HepG2 (cell line): Measurements from ENCODE around the gene TPGS1. TPM values are rescaled to one million over a fixed set of nuclear protein-coding genes. Genes with fewer than 3 reads are reported as not detected.

Source experiments
- EED ChIP-seq: sonication (generic); formaldehyde crosslinking; IDR thresholded peaks from 2 replicates; pipeline ENCODE4 v1.5.0; 2020; ENCODE audit warnings: mild to moderate bottlenecking, missing genetic modification reagents
- GABPA ChIP-seq, 2 experiments: IDR thresholded peaks; 2 replicates each; pipeline ENCODE4 v1.6.1; 2011 to 2016; ENCODE audit warnings: low read depth in 2 of 2, low read length in 1 of 2, missing biosample characterization in 1 of 2, missing genetic modification characterization in 1 of 2
- HDAC6 ChIP-seq: fragments of 200-600 bp; sonication (generic); IDR thresholded peaks from 2 replicates; pipeline ENCODE4 v1.7.0; 2017; ENCODE audit warnings: mild to moderate bottlenecking, antibody characterized with exemption, low read length, low read depth
- HOXD1 ChIP-seq: sonication (generic); formaldehyde crosslinking; IDR thresholded peaks from 2 replicates; pipeline ENCODE4 v1.5.0; 2020; ENCODE audit warnings: missing genetic modification reagents
- KLF9 ChIP-seq: IDR thresholded peaks from 2 replicates; pipeline ENCODE4 v1.6.1; 2016; ENCODE audit warnings: low read depth
- POLR2G ChIP-seq: fragments of 200-400 bp; formaldehyde crosslinking; IDR thresholded peaks from 2 replicates; pipeline ENCODE4 v1.6.1; 2018; ENCODE audit warnings: mild to moderate bottlenecking, low read depth, low read length, moderate library complexity
- RORA ChIP-seq: sonication (generic); formaldehyde crosslinking; IDR thresholded peaks from 2 replicates; pipeline ENCODE4 v1.5.0; 2020; ENCODE audit warnings: mild to moderate bottlenecking, missing genetic modification reagents, moderate library complexity
- TBP ChIP-seq: sonication (generic); formaldehyde crosslinking; IDR thresholded peaks from 2 replicates; pipeline ENCODE4 v1.5.0; 2020; ENCODE audit warnings: missing genetic modification reagents
- ZBTB21 ChIP-seq: sonication (generic); formaldehyde crosslinking; IDR thresholded peaks from 2 replicates; pipeline ENCODE4 v1.4.0; 2020; ENCODE audit warnings: missing genetic modification reagents
- ZFP36 ChIP-seq: fragments of 150-350 bp; IDR thresholded peaks from 2 replicates; pipeline ENCODE4 v1.6.1; 2018; ENCODE audit warnings: borderline replicate concordance, low read length, low read depth; ENCODE audit not compliant: partially characterized antibody
- ZKSCAN5 ChIP-seq: sonication (generic); formaldehyde crosslinking; IDR thresholded peaks from 2 replicates; pipeline ENCODE4 v1.5.1; 2020; ENCODE audit warnings: mild to moderate bottlenecking, missing genetic modification reagents
- ZNF124 ChIP-seq: sonication (generic); formaldehyde crosslinking; IDR thresholded peaks from 2 replicates; pipeline ENCODE4 v1.4.0; 2020; ENCODE audit warnings: missing genetic modification reagents
- ZNF326 ChIP-seq: sonication (generic); formaldehyde crosslinking; IDR thresholded peaks from 2 replicates; pipeline ENCODE4 v1.4.0; 2020; ENCODE audit warnings: missing genetic modification reagents, borderline replicate concordance
- ZNF501 ChIP-seq: sonication (generic); formaldehyde crosslinking; IDR thresholded peaks from 2 replicates; pipeline ENCODE4 v1.5.1; 2020; ENCODE audit warnings: mild to moderate bottlenecking, moderate library complexity, missing genetic modification reagents
- ZNF614 ChIP-seq: IDR thresholded peaks from 2 replicates; pipeline ENCODE4 v1.6.1; 2018; ENCODE audit warnings: missing biosample characterization, missing genetic modification reagents, inconsistent platforms, borderline replicate concordance
- polyA plus RNA-seq, 8 experiments: library from polyadenylated mRNA; depleted of rRNA in 3 of 8; stranded (reverse) in 7 of 8; unstranded in 1 of 8; fragments of >200 nt; fragmentation: Illumina TruSeq in 4 of 8; extraction: Trizol in 4 of 8; gene quantifications; 2 replicates each; pipeline versions ENCODE4 v1.2.1 to v1.2.3, GENCODE V29; 2011 to 2016; ENCODE audit warnings: low read depth in 4 of 8, missing spikeins in 1 of 8, mixed read lengths in 1 of 8; ENCODE audit not compliant: insufficient read depth in 1 of 8
- total RNA-seq, 5 experiments: library from RNA; depleted of rRNA; stranded (reverse); fragments of >200 nt; fragmentation: Illumina TruSeq; extraction: Trizol; gene quantifications; 2 replicates each; pipeline ENCODE4 v1.2.3, GENCODE V29; 2016; ENCODE audit warnings: low read depth in 1 of 5
- TF ChIP-seq, protein P1 (sequence below): sonication (generic); formaldehyde crosslinking; IDR thresholded peaks from 2 replicates; pipeline ENCODE4 v1.4.0; 2020; ENCODE audit warnings: mild to moderate bottlenecking, missing genetic modification reagents
- TF ChIP-seq, protein P2 (sequence below): sonication (generic); formaldehyde crosslinking; conservative IDR thresholded peaks from 2 replicates; pipeline ENCODE4 v1.5.0; 2020; ENCODE audit warnings: missing genetic modification reagents
- TF ChIP-seq, protein P3 (sequence below): sonication (generic); formaldehyde crosslinking; IDR thresholded peaks from 2 replicates; pipeline ENCODE4 v1.4.0; 2020; ENCODE audit warnings: mild to moderate bottlenecking, missing genetic modification reagents
- TF ChIP-seq, protein P4 (sequence below): sonication (generic); formaldehyde crosslinking; IDR thresholded peaks from 2 replicates; pipeline ENCODE4 v1.5.0; 2020; ENCODE audit warnings: missing genetic modification reagents, mild to moderate bottlenecking, borderline replicate concordance
- TF ChIP-seq, protein P5 (sequence below): IDR thresholded peaks from 2 replicates; pipeline ENCODE4 v1.6.1; 2018; ENCODE audit warnings: missing genetic modification reagents, mild to moderate bottlenecking, missing compliant biosample characterization
- TF ChIP-seq, protein P6 (sequence below): sonication (generic); formaldehyde crosslinking; conservative IDR thresholded peaks from 2 replicates; pipeline ENCODE4 v1.4.0; 2020; ENCODE audit warnings: missing genetic modification reagents

TPGS1 gene
- total and polyA plus RNA-seq, 2 of the 13 experiments (the other 11 are each of a cell fraction or from before 2014, with no cell fraction given) = 1.1 to 6.2 TPM

DNA sequence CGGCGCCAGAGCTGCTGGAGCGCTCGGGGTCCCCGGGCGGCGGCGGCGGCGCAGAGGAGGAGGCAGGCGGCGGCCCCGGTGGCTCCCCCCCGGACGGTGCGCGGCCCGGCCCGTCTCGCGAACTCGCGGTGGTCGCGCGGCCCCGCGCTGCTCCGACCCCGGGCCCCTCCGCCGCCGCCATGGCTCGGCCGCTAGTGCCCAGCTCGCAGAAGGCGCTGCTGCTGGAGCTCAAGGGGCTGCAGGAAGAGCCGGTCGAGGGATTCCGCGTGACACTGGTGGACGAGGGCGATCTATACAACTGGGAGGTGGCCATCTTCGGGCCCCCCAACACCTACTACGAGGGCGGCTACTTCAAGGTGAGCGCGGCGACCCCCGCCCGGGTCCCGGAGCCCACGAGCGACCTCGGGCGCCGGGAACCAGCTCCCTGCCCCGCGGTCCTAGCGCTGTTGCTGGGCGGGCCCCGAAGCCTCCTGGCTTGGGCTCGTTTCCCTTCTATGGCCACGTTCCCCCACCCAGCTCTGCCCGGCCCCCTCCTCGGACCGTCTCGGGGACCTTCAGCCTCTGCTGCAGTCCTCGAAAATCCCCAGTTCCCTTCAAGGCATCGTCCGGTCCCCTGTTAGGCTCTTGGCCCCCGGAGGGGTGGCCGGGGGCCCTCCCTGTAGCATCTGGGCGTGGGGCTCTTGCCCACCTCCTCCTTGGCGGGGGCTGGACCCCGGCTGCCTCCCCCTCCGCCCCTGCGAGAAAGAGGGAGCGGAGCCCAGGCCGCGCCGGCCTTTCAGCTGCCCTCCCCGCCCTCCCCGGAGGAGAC is 24.7 kb downstream of the TPGS1 start, which contains the start of gene CDC34 (continued):
- TF ChIP-seq ZNF501 (CRISPR knock-in tag) (peak; percentile 37; the same call in 1 of the 2 replicates), ZBTB21 (CRISPR knock-in tag) (no peak), HOXD1 (CRISPR knock-in tag) (no peak), ZKSCAN5 (CRISPR knock-in tag) (no peak), EED (CRISPR knock-in tag) (no peak), RORA (CRISPR knock-in tag) (no peak), HDAC6 (no peak), ZNF614 (CRISPR knock-in tag) (no peak), KLF9 (no peak), GABPA (IDR thresholded peaks at IDR 0.05; ENCODE audit: low read depth, low read length) (no peak), GABPA (CRISPR knock-in tag; IDR thresholded peaks at IDR 0.05; ENCODE audit: low read depth) (no peak), ZFP36 (no peak), POLR2G (no peak), ZNF124 (CRISPR knock-in tag) (no peak), TBP (CRISPR knock-in tag) (no peak), ZNF326 (no peak)
- TF ChIP-seq, protein P1, sequence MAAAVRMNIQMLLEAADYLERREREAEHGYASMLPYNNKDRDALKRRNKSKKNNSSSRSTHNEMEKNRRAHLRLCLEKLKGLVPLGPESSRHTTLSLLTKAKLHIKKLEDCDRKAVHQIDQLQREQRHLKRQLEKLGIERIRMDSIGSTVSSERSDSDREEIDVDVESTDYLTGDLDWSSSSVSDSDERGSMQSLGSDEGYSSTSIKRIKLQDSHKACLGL (CRISPR knock-in tag) = no peak
- TF ChIP-seq, protein P2, sequence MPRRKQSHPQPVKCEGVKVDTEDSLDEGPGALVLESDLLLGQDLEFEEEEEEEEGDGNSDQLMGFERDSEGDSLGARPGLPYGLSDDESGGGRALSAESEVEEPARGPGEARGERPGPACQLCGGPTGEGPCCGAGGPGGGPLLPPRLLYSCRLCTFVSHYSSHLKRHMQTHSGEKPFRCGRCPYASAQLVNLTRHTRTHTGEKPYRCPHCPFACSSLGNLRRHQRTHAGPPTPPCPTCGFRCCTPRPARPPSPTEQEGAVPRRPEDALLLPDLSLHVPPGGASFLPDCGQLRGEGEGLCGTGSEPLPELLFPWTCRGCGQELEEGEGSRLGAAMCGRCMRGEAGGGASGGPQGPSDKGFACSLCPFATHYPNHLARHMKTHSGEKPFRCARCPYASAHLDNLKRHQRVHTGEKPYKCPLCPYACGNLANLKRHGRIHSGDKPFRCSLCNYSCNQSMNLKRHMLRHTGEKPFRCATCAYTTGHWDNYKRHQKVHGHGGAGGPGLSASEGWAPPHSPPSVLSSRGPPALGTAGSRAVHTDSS (CRISPR knock-in tag) = no peak
- TF ChIP-seq, protein P3, sequence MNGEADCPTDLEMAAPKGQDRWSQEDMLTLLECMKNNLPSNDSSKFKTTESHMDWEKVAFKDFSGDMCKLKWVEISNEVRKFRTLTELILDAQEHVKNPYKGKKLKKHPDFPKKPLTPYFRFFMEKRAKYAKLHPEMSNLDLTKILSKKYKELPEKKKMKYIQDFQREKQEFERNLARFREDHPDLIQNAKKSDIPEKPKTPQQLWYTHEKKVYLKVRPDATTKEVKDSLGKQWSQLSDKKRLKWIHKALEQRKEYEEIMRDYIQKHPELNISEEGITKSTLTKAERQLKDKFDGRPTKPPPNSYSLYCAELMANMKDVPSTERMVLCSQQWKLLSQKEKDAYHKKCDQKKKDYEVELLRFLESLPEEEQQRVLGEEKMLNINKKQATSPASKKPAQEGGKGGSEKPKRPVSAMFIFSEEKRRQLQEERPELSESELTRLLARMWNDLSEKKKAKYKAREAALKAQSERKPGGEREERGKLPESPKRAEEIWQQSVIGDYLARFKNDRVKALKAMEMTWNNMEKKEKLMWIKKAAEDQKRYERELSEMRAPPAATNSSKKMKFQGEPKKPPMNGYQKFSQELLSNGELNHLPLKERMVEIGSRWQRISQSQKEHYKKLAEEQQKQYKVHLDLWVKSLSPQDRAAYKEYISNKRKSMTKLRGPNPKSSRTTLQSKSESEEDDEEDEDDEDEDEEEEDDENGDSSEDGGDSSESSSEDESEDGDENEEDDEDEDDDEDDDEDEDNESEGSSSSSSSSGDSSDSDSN (CRISPR knock-in tag) = no peak; the same call in none of the 2 replicates
- TF ChIP-seq, protein P4, sequence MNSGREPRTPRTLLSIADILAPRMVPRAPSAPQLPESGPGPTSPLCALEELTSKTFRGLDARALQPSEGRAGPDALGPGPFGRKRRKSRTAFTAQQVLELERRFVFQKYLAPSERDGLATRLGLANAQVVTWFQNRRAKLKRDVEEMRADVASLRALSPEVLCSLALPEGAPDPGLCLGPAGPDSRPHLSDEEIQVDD (CRISPR knock-in tag) = no peak
- TF ChIP-seq, protein P5, sequence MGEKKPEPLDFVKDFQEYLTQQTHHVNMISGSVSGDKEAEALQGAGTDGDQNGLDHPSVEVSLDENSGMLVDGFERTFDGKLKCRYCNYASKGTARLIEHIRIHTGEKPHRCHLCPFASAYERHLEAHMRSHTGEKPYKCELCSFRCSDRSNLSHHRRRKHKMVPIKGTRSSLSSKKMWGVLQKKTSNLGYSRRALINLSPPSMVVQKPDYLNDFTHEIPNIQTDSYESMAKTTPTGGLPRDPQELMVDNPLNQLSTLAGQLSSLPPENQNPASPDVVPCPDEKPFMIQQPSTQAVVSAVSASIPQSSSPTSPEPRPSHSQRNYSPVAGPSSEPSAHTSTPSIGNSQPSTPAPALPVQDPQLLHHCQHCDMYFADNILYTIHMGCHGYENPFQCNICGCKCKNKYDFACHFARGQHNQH (CRISPR knock-in tag) = no peak
- TF ChIP-seq, protein P6, sequence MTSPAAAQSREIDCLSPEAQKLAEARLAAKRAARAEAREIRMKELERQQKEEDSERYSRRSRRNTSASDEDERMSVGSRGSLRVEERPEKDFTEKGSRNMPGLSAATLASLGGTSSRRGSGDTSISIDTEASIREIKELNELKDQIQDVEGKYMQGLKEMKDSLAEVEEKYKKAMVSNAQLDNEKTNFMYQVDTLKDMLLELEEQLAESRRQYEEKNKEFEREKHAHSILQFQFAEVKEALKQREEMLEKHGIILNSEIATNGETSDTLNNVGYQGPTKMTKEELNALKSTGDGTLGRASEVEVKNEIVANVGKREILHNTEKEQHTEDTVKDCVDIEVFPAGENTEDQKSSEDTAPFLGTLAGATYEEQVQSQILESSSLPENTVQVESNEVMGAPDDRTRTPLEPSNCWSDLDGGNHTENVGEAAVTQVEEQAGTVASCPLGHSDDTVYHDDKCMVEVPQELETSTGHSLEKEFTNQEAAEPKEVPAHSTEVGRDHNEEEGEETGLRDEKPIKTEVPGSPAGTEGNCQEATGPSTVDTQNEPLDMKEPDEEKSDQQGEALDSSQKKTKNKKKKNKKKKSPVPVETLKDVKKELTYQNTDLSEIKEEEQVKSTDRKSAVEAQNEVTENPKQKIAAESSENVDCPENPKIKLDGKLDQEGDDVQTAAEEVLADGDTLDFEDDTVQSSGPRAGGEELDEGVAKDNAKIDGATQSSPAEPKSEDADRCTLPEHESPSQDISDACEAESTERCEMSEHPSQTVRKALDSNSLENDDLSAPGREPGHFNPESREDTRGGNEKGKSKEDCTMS (CRISPR knock-in tag) = no peak
